Lower leg skin (tissue), 4 donors: ENCODE data around the gene CDC23. TPM values are rescaled to one million over a fixed set of nuclear protein-coding genes. Genes with fewer than 3 reads are reported as not detected.
"Not testable (repeated sequence)": the region's sequence is repeated elsewhere in the genome, so short reads cannot be mapped to it uniquely, and the experiment has no call there.

Experiments used
- DNase-seq, 2 donors: peaks; one replicate each; pipeline ENCODE4 v3.0.0-alpha.2; 2019; ENCODE audit warnings: low spot score in 2 of 2
- H3K4me3 ChIP-seq: fragments of 200-600 bp; sonication (generic); 2 replicates; pipeline ENCODE4 v1.5.1; 2017; ENCODE audit warnings: mild to moderate bottlenecking, low read depth; ENCODE audit not compliant: poor library complexity, severe bottlenecking
- POLR2A ChIP-seq, 2 donors: fragments of 450-650 bp; IDR thresholded peaks; one replicate each; pipeline ENCODE4 v1.6.1; 2016 to 2017; ENCODE audit warnings: antibody characterized with exemption in 2 of 2, mild to moderate bottlenecking in 1 of 2, moderate library complexity in 1 of 2
- WGBS, 2 donors: methylation state at CpG; one replicate each; pipeline ENCODE4 v1.1.5; 2018; 5-methylcytosine and 5-hydroxymethylcytosine counted together
- intact Hi-C: fragments of 100-400 bp; cut with DNase I; formaldehyde crosslinking; loops from one replicate; pipeline ENCODE4 v1.15.0; 2023; ENCODE audit warnings: low total_unique reads
- total RNA-seq, 4 donors: library from RNA; depleted of rRNA; stranded (reverse); fragments of >200 nt; gene quantifications; one replicate each; pipeline ENCODE4 v1.1.0, GENCODE V29; 2016
- TF ChIP-seq, protein P1 (sequence below), 3 donors: fragments of 450-650 bp; IDR thresholded peaks; one replicate each; pipeline ENCODE4 v1.5.1; 2016; ENCODE audit warnings: antibody characterized with exemption in 3 of 3, mild to moderate bottlenecking in 3 of 3, moderate library complexity in 2 of 3

The CDC23 gene
- total RNA-seq, 4 donors from 2014 or later, result 21.3 to 33.4 (median 23.3) TPM

DNA sequence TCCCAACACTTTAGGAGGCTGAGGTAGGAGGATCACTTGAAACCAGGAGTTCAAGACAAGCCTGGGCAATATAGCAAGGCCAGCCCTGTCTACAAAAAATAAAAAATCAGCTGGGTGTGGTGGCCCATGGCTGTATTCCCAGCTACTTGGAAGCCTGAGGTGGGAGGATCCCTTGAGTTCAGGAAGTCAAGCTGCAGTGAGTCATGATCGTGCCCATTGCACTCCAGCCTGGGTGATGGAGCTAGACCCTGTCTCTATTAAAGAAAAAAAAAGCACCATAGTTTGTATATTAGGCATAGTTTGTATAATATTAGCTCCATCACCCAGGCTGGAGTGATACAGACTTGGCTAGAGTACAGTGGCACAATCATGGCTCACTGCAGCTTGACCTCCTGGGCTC is 64.3 kb downstream of the CDC23 start:
- intact Hi-C loops, result no loop called here
- DNase-seq, result peak in 1 of 2 donors; percentile 49
- 14 to 16% methylated on average over 1 of the region's 1 CpG for WGBS, 2 donors
- TF ChIP-seq POLR2A (IDR thresholded peaks at IDR 0.05), result no peak
- TF ChIP-seq, protein P1, sequence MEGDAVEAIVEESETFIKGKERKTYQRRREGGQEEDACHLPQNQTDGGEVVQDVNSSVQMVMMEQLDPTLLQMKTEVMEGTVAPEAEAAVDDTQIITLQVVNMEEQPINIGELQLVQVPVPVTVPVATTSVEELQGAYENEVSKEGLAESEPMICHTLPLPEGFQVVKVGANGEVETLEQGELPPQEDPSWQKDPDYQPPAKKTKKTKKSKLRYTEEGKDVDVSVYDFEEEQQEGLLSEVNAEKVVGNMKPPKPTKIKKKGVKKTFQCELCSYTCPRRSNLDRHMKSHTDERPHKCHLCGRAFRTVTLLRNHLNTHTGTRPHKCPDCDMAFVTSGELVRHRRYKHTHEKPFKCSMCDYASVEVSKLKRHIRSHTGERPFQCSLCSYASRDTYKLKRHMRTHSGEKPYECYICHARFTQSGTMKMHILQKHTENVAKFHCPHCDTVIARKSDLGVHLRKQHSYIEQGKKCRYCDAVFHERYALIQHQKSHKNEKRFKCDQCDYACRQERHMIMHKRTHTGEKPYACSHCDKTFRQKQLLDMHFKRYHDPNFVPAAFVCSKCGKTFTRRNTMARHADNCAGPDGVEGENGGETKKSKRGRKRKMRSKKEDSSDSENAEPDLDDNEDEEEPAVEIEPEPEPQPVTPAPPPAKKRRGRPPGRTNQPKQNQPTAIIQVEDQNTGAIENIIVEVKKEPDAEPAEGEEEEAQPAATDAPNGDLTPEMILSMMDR (IDR thresholded peaks at IDR 0.05), result no peak
- no peak overlapping the region for H3K4me3 ChIP-seq

DNA sequence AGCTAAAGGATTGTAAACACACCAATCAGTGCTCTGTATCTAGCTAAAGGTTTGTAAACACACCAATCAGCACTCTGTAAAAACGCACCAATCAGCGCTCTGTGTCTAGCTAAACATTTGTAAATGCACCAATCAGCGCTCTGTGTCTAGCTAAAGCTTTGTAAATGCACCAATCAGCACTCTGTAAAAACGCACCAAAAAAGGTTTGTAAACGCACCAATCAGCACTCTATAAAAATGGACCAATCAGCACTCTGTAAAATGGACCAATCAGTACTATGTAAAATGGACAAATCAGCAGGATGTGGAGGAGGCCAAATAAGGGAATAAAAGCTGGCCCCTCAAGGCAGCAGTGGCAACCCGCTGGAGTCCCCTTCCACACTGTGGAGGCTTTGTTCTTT is 69.5 kb downstream of the CDC23 start:
- WGBS, 2 donors, result 81 to 99% methylated on average over 6 of the region's 6 CpGs
- intact Hi-C loops, DNase-seq, H3K4me3 ChIP-seq: not testable (repeated sequence)

GRCh38 chr5:138141734-138142133 is 71.4 kb downstream of the CDC23 start:
- intact Hi-C loops, result no loop called here
- DNase-seq, result no peak
- no peak overlapping the region for H3K4me3 ChIP-seq
- WGBS, 2 donors, result 54% methylated on average over 1 of the region's 1 CpG
- TF ChIP-seq, protein P1 (IDR thresholded peaks at IDR 0.05), result no peak
- no peak for TF ChIP-seq POLR2A (IDR thresholded peaks at IDR 0.05)

GRCh38 chr5:138140268-138140667 is 72.9 kb downstream of the CDC23 start:
- WGBS, 2 donors, result 72 to 80% methylated on average over 4 of the region's 4 CpGs
- TF ChIP-seq, protein P1 (IDR thresholded peaks at IDR 0.05), result no peak
- no peak for TF ChIP-seq POLR2A (IDR thresholded peaks at IDR 0.05)
- no peak for DNase-seq
- intact Hi-C loops, result no loop called here
- H3K4me3 ChIP-seq, result no peak overlapping the region

DNA sequence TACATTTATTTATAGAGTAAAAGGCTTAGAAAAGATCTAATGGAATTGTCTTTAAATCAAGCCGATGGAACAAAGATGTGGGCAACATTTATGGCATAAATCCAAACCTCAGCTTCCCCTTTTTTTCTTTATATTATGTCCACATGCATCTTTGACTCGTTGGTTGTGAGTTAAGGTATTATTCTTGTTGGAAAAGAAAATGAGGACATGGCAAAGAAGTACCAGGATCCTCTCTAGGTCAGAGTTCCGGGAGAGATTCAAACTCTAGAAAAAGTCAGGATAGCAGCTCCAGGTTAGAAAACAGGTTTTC is 73.4 kb downstream of the CDC23 start:
- no peak overlapping the region for H3K4me3 ChIP-seq
- 73 to 77% methylated on average over 3 of the region's 3 CpGs for WGBS, 2 donors
- DNase-seq, result no peak
- TF ChIP-seq POLR2A (IDR thresholded peaks at IDR 0.05), result no peak
- TF ChIP-seq, protein P1 (IDR thresholded peaks at IDR 0.05), result no peak
- intact Hi-C loops, result no loop called here

DNA sequence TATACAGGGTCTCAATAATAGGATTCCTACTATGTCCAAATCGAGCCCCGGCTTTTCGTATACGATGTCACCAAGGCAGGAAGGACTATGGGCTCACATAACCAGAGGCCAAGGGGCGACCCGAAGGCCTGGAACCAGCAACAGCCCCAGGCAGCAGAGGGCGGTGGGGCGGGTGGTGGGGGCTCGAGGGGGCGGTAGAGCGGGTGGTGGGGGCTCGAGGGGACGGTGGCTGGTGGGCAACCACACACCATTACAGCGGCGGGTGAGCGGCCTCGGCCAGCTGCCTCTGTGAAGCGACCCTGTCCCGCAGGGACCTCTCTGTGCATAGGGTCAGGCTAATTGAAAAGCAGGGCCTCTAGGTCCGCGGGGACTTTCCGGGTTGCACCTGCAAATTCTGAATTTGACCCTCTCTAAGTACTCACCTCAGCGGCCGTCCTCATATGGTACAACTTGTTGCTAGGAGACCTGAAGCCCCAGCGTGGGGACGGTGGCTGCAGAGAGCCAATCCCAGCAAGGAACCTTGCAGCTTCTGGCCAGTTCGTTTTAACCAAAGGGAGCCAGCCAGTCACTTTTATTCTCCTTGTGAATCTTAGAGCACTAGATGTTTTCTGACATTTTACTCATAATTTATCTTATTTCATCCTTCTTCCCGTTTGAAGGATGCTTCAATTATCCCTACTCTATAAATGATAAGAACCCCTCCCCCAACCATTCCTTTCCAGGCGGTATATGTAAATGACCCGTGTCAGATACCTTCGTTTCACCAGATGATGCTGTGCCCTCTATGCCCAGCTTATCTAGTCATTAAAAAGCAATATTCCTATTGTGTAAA is 74.0 kb downstream of the CDC23 start, which contains the start of gene NME5:
TSS of gene NME5 (minus strand) at position 480 of the 832 bp plus-strand sequence. CDS start 648 bp downstream, outside the sequence.
- 25 to 27% methylated on average over 16 to 31 of the region's 31 CpGs for WGBS, 2 donors
- DNase-seq, result no peak
- no peak for TF ChIP-seq POLR2A (IDR thresholded peaks at IDR 0.05)
- TF ChIP-seq, protein P1 (IDR thresholded peaks at IDR 0.05), result no peak
- intact Hi-C loops, result no loop called here
- H3K4me3 ChIP-seq, result no peak within 1 kb of the TSS

Other genes with a start within 250 kb of the CDC23 start
- gene FAM13B, start 180.2 kb downstream of the CDC23 start, total RNA-seq, result 10 to 100 TPM; 17.9 to 25.6 (median 21.4) TPM
- not detected for gene WNT8A, start 129.3 kb downstream of the CDC23 start, total RNA-seq
- gene NME5, start 73.9 kb downstream of the CDC23 start, total RNA-seq, result 1 to 10 TPM in 1 of 4 donors, under 1 TPM in 1, not detected in 2; 0.49 to 1.7 TPM
- gene BRD8, start 34.7 kb downstream of the CDC23 start, total RNA-seq, result 10 to 100 TPM; 19.5 to 42.8 (median 31.0) TPM
- 1 to 10 TPM; 1.3 to 3.2 (median 2.3) TPM for gene KIF20A, start 34.2 kb downstream of the CDC23 start, total RNA-seq
- 1 to 10 TPM in 1 of 4 donors, under 1 TPM in 1, not detected in 2; 0.42 to 1.6 TPM for gene GFRA3, start 61.3 kb upstream of the CDC23 start, total RNA-seq
- gene CDC25C, start 118.5 kb upstream of the CDC23 start, total RNA-seq, result 1 to 10 TPM in 1 of 4 donors, under 1 TPM in 2, not detected in 1; 0.34 to 1.4 (median 0.69) TPM
- gene FAM53C, start 124.9 kb upstream of the CDC23 start, total RNA-seq, result 10 to 100 TPM; 15.2 to 19.9 (median 17.2) TPM
- 10 to 100 TPM; 54.4 to 72.7 (median 67.0) TPM for gene KDM3B, start 139.4 kb upstream of the CDC23 start, total RNA-seq
- gene REEP2, start 225.7 kb upstream of the CDC23 start, total RNA-seq, result 1 to 10 TPM in 3 of 4 donors, under 1 TPM in 1; 0.95 to 7.6 (median 1.8) TPM